SU-DHL-6 (cell line): ENCODE data around the gene FAM107B.

Source experiments
- H2AFZ ChIP-seq: fragments of 200-600 bp; sonication (generic); 2 replicates; pipeline ENCODE4 v1.6.1; 2014; ENCODE audit warnings: low read depth, mild to moderate bottlenecking, moderate library complexity, mixed read lengths, antibody characterized with exemption, low read length; ENCODE audit not compliant: severe bottlenecking
- H3F3A ChIP-seq: fragments of 200-600 bp; shearing (Covaris generic); 2 replicates; pipeline ENCODE4 v1.6.0; 2016; ENCODE audit warnings: antibody characterized with exemption, mild to moderate bottlenecking; ENCODE audit not compliant: insufficient read depth
- H3K27ac ChIP-seq: fragments of 200-600 bp; sonication (generic); 2 replicates; pipeline ENCODE4 v1.5.1; 2016; ENCODE audit warnings: low read depth, mild to moderate bottlenecking, low read length, moderate library complexity, mixed read lengths
- H3K27me3 ChIP-seq: fragments of 200-600 bp; sonication (generic), shearing (Covaris generic); 2 replicates; pipeline ENCODE4 v1.6.0; 2014; ENCODE audit warnings: mild to moderate bottlenecking, low read length
- H3K36me3 ChIP-seq: fragments of 200-600 bp; sonication (generic); 2 replicates; pipeline ENCODE4 v1.6.1; 2014; ENCODE audit warnings: mild to moderate bottlenecking, low read length, mixed read lengths
- H3K4me2 ChIP-seq: fragments of 300-600, 200-600 bp; shearing (Covaris generic), sonication (generic); 2 replicates; pipeline ENCODE4 v1.6.0; 2014; ENCODE audit warnings: low read length, low read depth, mild to moderate bottlenecking; ENCODE audit not compliant: poor library complexity, severe bottlenecking
- H3K4me3 ChIP-seq: fragments of 200-600 bp; sonication (generic); 2 replicates; pipeline ENCODE4 v1.5.1; 2014; ENCODE audit warnings: antibody characterized with exemption, low read length, mild to moderate bottlenecking, mixed read lengths; ENCODE audit not compliant: insufficient read depth, poor library complexity, severe bottlenecking
- H3K79me2 ChIP-seq: fragments of 200-600 bp; sonication (generic); 2 replicates; pipeline ENCODE4 v1.6.1; 2014; ENCODE audit warnings: mild to moderate bottlenecking, low read length, moderate library complexity; ENCODE audit not compliant: insufficient read depth
- H3K9ac ChIP-seq: fragments of 200-600 bp; sonication (generic); 2 replicates; pipeline ENCODE4 v1.7.0; 2014; ENCODE audit warnings: mild to moderate bottlenecking, low read length
- H3K9me2 ChIP-seq: fragments of 200-600 bp; sonication (generic); replicated peaks from 2 replicates; pipeline ENCODE4 v1.6.1; 2014; ENCODE audit warnings: low read length; ENCODE audit not compliant: insufficient read depth
- H3K9me3 ChIP-seq: fragments of 200-600 bp; sonication (generic); 2 replicates; pipeline ENCODE4 v1.6.1; 2014; ENCODE audit warnings: low read length, mixed read lengths; ENCODE audit not compliant: insufficient read depth
- H4K20me1 ChIP-seq: fragments of 200-600 bp; sonication (generic); 2 replicates; pipeline ENCODE4 v1.6.1; 2014; ENCODE audit warnings: low read depth, mild to moderate bottlenecking, antibody characterized with exemption, low read length, moderate library complexity, mixed read lengths
- CTCF ChIP-seq: fragments of 200-600 bp; sonication (generic); IDR thresholded peaks from one replicate; pipeline ENCODE4 v1.5.1; 2017; ENCODE audit warnings: antibody characterized with exemption, mild to moderate bottlenecking, low read length, moderate library complexity; ENCODE audit not compliant: insufficient read depth, poor library complexity, severe bottlenecking
- EZH2phosphoT487 ChIP-seq: fragments of 200-600 bp; sonication (generic), shearing (Covaris generic); conservative IDR thresholded peaks from 2 replicates; pipeline ENCODE4 v1.6.1; 2018; ENCODE audit warnings: mild to moderate bottlenecking, antibody characterized with exemption, low read length, moderate library complexity, mixed read lengths

The FAM107B gene

GRCh38 chr10:14782691-14783363, 8.1 kb upstream of the FAM107B start:
- H3K9ac ChIP-seq: no peak overlapping the region
- H3K9me3 ChIP-seq: peaks cover 4% of the 10 kb centered on the region; the same call in 1 of the 2 replicates
- no peaks in the 10 kb centered on the region for H3K9me2 ChIP-seq
- no peaks in the 10 kb centered on the region for H3K79me2 ChIP-seq
- no peaks in the 10 kb centered on the region for H4K20me1 ChIP-seq
- H3K27ac ChIP-seq: no peak overlapping the region
- H3K4me3 ChIP-seq: no peak overlapping the region
- TF ChIP-seq EZH2phosphoT487: no peak
- TF ChIP-seq CTCF: no peak
- no peaks in the 10 kb centered on the region for H3F3A ChIP-seq
- H2AFZ ChIP-seq: no peak overlapping the region
- no peaks in the 10 kb centered on the region for H3K36me3 ChIP-seq
- no peaks in the 10 kb centered on the region for H3K27me3 ChIP-seq
- no peak overlapping the region for H3K4me2 ChIP-seq

- TF ChIP-seq CTCF: no peak
- Histone ChIP-seq H3K27me3 (no peaks in the 10 kb centered on the region), H3K79me2 (no peaks in the 10 kb centered on the region), H3K9me2 (no peaks in the 10 kb centered on the region), H3K27ac (no peak overlapping the region), H4K20me1 (no peaks in the 10 kb centered on the region), H3F3A (no peaks in the 10 kb centered on the region), H3K4me3 (no peak overlapping the region), H3K9me3 (peaks cover 4% of the 10 kb centered on the region; the same call in 1 of the 2 replicates), H2AFZ (no peak overlapping the region), H3K4me2 (no peak overlapping the region), H3K9ac (no peak overlapping the region), H3K36me3 (no peaks in the 10 kb centered on the region)
Observed at GRCh38 chr10:14781763-14782162, 7.1 kb upstream of the FAM107B start.

GRCh38 chr10:14779001-14779651, 4.4 kb upstream of the FAM107B start:
- Histone ChIP-seq H3F3A (no peaks in the 10 kb centered on the region), H3K27ac (no peak overlapping the region), H4K20me1 (no peaks in the 10 kb centered on the region), H3K9me3 (no peaks in the 10 kb centered on the region), H3K27me3 (no peaks in the 10 kb centered on the region), H3K36me3 (no peaks in the 10 kb centered on the region), H3K4me3 (no peak overlapping the region), H3K79me2 (no peaks in the 10 kb centered on the region), H3K4me2 (no peak overlapping the region), H3K9me2 (no peaks in the 10 kb centered on the region), H2AFZ (no peak overlapping the region), H3K9ac (no peak overlapping the region)
- no peak for TF ChIP-seq CTCF
- TF ChIP-seq EZH2phosphoT487: no peak
